ENCODE results near the gene SCN9A. TPM values are rescaled to one million over a fixed set of nuclear protein-coding genes. Genes with fewer than 3 reads are reported as not detected.

The SCN9A gene
- total and polyA plus RNA-seq, 10 of the 15 experiments (the other 5 are each of a cell fraction or from before 2014, with no cell fraction given) = 0.04 to 0.08 (median 0.08) TPM; not detected in 7

DNA sequence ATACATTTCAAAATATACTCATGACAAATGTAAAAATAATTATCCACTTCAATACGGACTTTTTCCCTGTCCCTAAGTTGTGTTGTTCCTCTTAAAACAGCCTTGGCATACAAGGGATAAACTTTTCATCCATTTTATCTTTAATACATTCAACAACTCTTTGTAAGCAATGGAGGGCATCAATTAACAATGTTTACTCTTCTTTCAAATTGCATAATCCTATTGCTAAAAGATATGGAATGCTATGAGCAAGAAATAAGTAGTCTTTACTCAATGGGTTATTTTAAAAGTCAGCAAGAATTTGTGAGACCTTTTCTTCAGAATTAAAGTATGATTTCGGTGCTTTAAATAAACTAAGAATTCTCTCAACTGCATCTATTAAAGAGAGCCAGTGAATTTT lies 41.9 kb downstream of the SCN9A start:
- DNase-seq (ENCODE audit: low read depth, low spot score) = no peak
- ChIA-PET SMC1A (ENCODE audit: uncharacterized antibody, unreplicated experiment) (no interaction called here), POLR2A (no interaction called here), CTCF (no interaction called here), RAD21 (ENCODE audit: unreplicated experiment) (no interaction called here)
- Histone ChIP-seq H3K4me1 (ENCODE audit: control insufficient read depth, insufficient read depth, low read length) (no peaks in the 10 kb centered on the region), H3K79me2 (ENCODE audit: control insufficient read depth, insufficient read depth, low read length) (no peaks in the 10 kb centered on the region), H3K4me3 (no peak overlapping the region), H3K36me3 (ENCODE audit: control insufficient read depth in 2 of 2, insufficient read depth in 2 of 2, low read length in 1 of 2) (no peaks in the 10 kb centered on the region), H3K27me3 (replicated peaks in 1 of 2; ENCODE audit: control insufficient read depth in 2 of 2, insufficient read depth in 2 of 2, low read length in 1 of 2) (no peaks in the 10 kb centered on the region), H3K4me2 (ENCODE audit: control insufficient read depth, insufficient read depth) (no peak overlapping the region), H3K27ac (ENCODE audit: control insufficient read depth, insufficient read depth) (no peak overlapping the region), H3K9me3 (replicated peaks; ENCODE audit: control insufficient read depth, insufficient read depth, low read length) (no peaks in the 10 kb centered on the region), H3K9ac (ENCODE audit: control insufficient read depth, insufficient read depth, low read length) (no peak overlapping the region), H4K20me1 (ENCODE audit: control insufficient read depth, insufficient read depth) (no peaks in the 10 kb centered on the region), H2AFZ (ENCODE audit: control insufficient read depth, low read depth, low read length) (no peak overlapping the region)
- in situ Hi-C loops (cut with MboI) (no loop called here), intact Hi-C loops (cut with micrococcal nuclease; ENCODE audit: unreplicated experiment) (no loop called here)
- WGBS (ENCODE audit: insufficient coverage, insufficient replicate concordance, low lambda C conversion rate, missing lambda C conversion rate) = 0% methylated on average over 2 of the region's 2 CpGs
- BruUV-seq (replicated peaks) = no TSS peak
- ATAC-seq = no peak
- FAIRE-seq = no peak
- TF ChIP-seq FOXM1 (IDR thresholded peaks at IDR 0.05; ENCODE audit: low read depth, low read length) = no peak
- TF ChIP-seq, protein P1, sequence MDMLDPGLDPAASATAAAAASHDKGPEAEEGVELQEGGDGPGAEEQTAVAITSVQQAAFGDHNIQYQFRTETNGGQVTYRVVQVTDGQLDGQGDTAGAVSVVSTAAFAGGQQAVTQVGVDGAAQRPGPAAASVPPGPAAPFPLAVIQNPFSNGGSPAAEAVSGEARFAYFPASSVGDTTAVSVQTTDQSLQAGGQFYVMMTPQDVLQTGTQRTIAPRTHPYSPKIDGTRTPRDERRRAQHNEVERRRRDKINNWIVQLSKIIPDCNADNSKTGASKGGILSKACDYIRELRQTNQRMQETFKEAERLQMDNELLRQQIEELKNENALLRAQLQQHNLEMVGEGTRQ (IDR thresholded peaks at IDR 0.05; ENCODE audit: borderline replicate concordance, low read depth, low read length) = no peak
- TF ChIP-seq, protein P2, sequence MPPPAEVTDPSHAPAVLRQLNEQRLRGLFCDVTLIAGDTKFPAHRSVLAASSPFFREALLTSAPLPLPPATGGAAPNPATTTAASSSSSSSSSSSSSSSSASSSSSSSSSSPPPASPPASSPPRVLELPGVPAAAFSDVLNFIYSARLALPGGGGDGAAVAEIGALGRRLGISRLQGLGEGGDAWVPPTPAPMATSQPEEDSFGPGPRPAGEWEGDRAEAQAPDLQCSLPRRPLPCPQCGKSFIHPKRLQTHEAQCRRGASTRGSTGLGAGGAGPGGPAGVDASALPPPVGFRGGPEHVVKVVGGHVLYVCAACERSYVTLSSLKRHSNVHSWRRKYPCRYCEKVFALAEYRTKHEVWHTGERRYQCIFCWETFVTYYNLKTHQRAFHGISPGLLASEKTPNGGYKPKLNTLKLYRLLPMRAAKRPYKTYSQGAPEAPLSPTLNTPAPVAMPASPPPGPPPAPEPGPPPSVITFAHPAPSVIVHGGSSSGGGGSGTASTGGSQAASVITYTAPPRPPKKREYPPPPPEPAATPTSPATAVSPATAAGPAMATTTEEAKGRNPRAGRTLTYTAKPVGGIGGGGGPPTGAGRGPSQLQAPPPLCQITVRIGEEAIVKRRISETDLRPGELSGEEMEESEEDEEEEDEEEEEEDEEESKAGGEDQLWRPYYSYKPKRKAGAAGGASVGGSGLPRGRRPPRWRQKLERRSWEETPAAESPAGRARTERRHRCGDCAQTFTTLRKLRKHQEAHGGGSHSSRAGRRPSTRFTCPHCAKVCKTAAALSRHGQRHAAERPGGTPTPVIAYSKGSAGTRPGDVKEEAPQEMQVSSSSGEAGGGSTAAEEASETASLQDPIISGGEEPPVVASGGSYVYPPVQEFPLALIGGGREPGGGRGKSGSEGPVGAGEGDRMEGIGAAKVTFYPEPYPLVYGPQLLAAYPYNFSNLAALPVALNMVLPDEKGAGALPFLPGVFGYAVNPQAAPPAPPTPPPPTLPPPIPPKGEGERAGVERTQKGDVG (CRISPR knock-in tag; IDR thresholded peaks at IDR 0.05) = no peak
- no peak for TF ChIP-seq ETV6 (conservative IDR thresholded peaks at IDR 0.05 in 1 of 2, IDR thresholded peaks at IDR 0.05 in 1 of 2; ENCODE audit: borderline replicate concordance in 1 of 2, low read depth in 1 of 2)
- TF ChIP-seq RUNX3 (IDR thresholded peaks at IDR 0.05; ENCODE audit: low read length) = no peak
- no peak for TF ChIP-seq ZNF24 (IDR thresholded peaks at IDR 0.05)
- TF ChIP-seq, protein P3, sequence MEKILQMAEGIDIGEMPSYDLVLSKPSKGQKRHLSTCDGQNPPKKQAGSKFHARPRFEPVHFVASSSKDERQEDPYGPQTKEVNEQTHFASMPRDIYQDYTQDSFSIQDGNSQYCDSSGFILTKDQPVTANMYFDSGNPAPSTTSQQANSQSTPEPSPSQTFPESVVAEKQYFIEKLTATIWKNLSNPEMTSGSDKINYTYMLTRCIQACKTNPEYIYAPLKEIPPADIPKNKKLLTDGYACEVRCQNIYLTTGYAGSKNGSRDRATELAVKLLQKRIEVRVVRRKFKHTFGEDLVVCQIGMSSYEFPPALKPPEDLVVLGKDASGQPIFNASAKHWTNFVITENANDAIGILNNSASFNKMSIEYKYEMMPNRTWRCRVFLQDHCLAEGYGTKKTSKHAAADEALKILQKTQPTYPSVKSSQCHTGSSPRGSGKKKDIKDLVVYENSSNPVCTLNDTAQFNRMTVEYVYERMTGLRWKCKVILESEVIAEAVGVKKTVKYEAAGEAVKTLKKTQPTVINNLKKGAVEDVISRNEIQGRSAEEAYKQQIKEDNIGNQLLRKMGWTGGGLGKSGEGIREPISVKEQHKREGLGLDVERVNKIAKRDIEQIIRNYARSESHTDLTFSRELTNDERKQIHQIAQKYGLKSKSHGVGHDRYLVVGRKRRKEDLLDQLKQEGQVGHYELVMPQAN (conservative IDR thresholded peaks at IDR 0.05) = no peak
- TF ChIP-seq, protein P4, sequence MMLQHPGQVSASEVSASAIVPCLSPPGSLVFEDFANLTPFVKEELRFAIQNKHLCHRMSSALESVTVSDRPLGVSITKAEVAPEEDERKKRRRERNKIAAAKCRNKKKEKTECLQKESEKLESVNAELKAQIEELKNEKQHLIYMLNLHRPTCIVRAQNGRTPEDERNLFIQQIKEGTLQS (IDR thresholded peaks at IDR 0.05; ENCODE audit: borderline replicate concordance, extremely low read depth, low read depth, low read length) = no peak
- no peak for TF ChIP-seq SMARCA5 (IDR thresholded peaks at IDR 0.05)
- no peak for TF ChIP-seq MEF2A (IDR thresholded peaks at IDR 0.05; ENCODE audit: insufficient read depth, low read depth, low read length)
- TF ChIP-seq BRCA1 (IDR thresholded peaks at IDR 0.05; ENCODE audit: low read depth, low read length) = no peak
- TF ChIP-seq SREBF2 (IDR thresholded peaks at IDR 0.05; ENCODE audit: low read length) = no peak
- TF ChIP-seq, protein P5, sequence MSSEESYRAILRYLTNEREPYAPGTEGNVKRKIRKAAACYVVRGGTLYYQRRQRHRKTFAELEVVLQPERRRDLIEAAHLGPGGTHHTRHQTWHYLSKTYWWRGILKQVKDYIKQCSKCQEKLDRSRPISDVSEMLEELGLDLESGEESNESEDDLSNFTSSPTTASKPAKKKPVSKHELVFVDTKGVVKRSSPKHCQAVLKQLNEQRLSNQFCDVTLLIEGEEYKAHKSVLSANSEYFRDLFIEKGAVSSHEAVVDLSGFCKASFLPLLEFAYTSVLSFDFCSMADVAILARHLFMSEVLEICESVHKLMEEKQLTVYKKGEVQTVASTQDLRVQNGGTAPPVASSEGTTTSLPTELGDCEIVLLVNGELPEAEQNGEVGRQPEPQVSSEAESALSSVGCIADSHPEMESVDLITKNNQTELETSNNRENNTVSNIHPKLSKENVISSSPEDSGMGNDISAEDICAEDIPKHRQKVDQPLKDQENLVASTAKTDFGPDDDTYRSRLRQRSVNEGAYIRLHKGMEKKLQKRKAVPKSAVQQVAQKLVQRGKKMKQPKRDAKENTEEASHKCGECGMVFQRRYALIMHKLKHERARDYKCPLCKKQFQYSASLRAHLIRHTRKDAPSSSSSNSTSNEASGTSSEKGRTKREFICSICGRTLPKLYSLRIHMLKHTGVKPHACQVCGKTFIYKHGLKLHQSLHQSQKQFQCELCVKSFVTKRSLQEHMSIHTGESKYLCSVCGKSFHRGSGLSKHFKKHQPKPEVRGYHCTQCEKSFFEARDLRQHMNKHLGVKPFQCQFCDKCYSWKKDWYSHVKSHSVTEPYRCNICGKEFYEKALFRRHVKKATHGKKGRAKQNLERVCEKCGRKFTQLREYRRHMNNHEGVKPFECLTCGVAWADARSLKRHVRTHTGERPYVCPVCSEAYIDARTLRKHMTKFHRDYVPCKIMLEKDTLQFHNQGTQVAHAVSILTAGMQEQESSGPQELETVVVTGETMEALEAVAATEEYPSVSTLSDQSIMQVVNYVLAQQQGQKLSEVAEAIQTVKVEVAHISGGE (CRISPR knock-in tag; IDR thresholded peaks at IDR 0.05) = no peak
- no peak for TF ChIP-seq CHD4 (IDR thresholded peaks at IDR 0.05)
- no peak for TF ChIP-seq LARP7 (IDR thresholded peaks at IDR 0.05)
- TF ChIP-seq CBX3 (IDR thresholded peaks at IDR 0.05; ENCODE audit: borderline replicate concordance, low read depth) = no peak

Measured in GM12878 (cell line).